Panc1 (cell line): ENCODE measurements around the gene NUCB2.

Source experiments
- CTCF ChIP-seq: fragments of 450-650 bp; IDR thresholded peaks from 2 replicates; pipeline ENCODE4 v1.5.1; 2017; ENCODE audit warnings: mild to moderate bottlenecking
- POLR2AphosphoS5 ChIP-seq: IDR thresholded peaks from 2 replicates; pipeline ENCODE4 v1.6.1; 2012; ENCODE audit warnings: mild to moderate bottlenecking, low read depth, low read length, moderate library complexity
- REST ChIP-seq, 2 experiments: IDR thresholded peaks; 2 replicates each; pipeline ENCODE4 v1.6.1; 2011 to 2012; ENCODE audit warnings: low read depth in 2 of 2, control low read depth in 1 of 2, low read length in 1 of 2, mild to moderate bottlenecking in 1 of 2, moderate library complexity in 1 of 2; ENCODE audit not compliant: insufficient read depth in 1 of 2
- SIN3A ChIP-seq: IDR thresholded peaks from 2 replicates; pipeline ENCODE4 v1.6.1; 2012; ENCODE audit warnings: low read depth, mild to moderate bottlenecking, low read length, moderate library complexity, borderline replicate concordance; ENCODE audit not compliant: insufficient read depth

- TF ChIP-seq CTCF (no peak), SIN3A (no peak), POLR2AphosphoS5 (no peak), REST (IDR thresholded peaks at IDR 0.05; ENCODE audit: insufficient read depth in 1 of 2, low read depth in 2 of 2, low read length in 1 of 2) (no peak)
Measured at GRCh38 chr11:17263769-17264168, 12.8 kb upstream of the NUCB2 start.
